HG03520 (cell line): Measurements from ENCODE around the gene MT2A.
"Not testable (repeated sequence)": the region's sequence is repeated elsewhere in the genome, so short reads cannot be mapped to it uniquely, and the experiment has no call there.

Source experiments
- ATAC-seq: cut with Tn5 transposase; IDR thresholded peaks from one replicate; pipeline ENCODE4 v1.9.1; 2021; ENCODE audit warnings: mild to moderate bottlenecking, moderate library complexity; ENCODE audit not compliant: unreplicated experiment

MT2A gene

GRCh38 chr16:56618138-56618537 is 9.8 kb downstream of the MT2A start:
- ATAC-seq: no peak

GRCh38 chr16:56620339-56620897 is 12.0 kb downstream of the MT2A start:
- ATAC-seq: no peak

GRCh38 chr16:56621665-56622445 is 13.5 kb downstream of the MT2A start:
- not testable (repeated sequence) for ATAC-seq

- ATAC-seq: not testable (repeated sequence)
Measured at GRCh38 chr16:56623184-56623583, 14.8 kb downstream of the MT2A start.

GRCh38 chr16:56623637-56624036 is 15.3 kb downstream of the MT2A start:
- no peak for ATAC-seq

- no peak for ATAC-seq
Measured at GRCh38 chr16:56625140-56625942, 17.0 kb downstream of the MT2A start, which contains the start of gene MT1E. Gene MT1E, plus strand, starts transcription at chr16:56625781. Its CDS starts 71 bp downstream, at chr16:56625852.

- ATAC-seq: no peak
Measured at GRCh38 chr16:56625943-56626654, 17.7 kb downstream of the MT2A start.

- ATAC-seq: no peak
Measured at GRCh38 chr16:56626685-56627084, 18.3 kb downstream of the MT2A start.

- no peak for ATAC-seq
Measured at GRCh38 chr16:56628486-56629350, 20.3 kb downstream of the MT2A start.

GRCh38 chr16:56629531-56629930 is 21.1 kb downstream of the MT2A start:
- ATAC-seq: no peak

- ATAC-seq: peak; percentile 85
Measured at GRCh38 chr16:56630134-56630533, 21.8 kb downstream of the MT2A start.

GRCh38 chr16:56631197-56631596 is 22.8 kb downstream of the MT2A start:
- no peak for ATAC-seq

- ATAC-seq: no peak
Measured at GRCh38 chr16:56631832-56632155, 23.4 kb downstream of the MT2A start.

- no peak for ATAC-seq
Measured at GRCh38 chr16:56632156-56632847, 23.9 kb downstream of the MT2A start, which contains the start of gene MT1M. Gene MT1M, plus strand, starts transcription at chr16:56632659. Its CDS starts 73 bp downstream, at chr16:56632732.

GRCh38 chr16:56632848-56633365 is 24.5 kb downstream of the MT2A start:
- no peak for ATAC-seq

- no peak for ATAC-seq
Measured at GRCh38 chr16:56633535-56633934, 25.2 kb downstream of the MT2A start.

GRCh38 chr16:56634715-56635440 is 26.5 kb downstream of the MT2A start:
- no peak for ATAC-seq

GRCh38 chr16:56635441-56635967 is 27.1 kb downstream of the MT2A start:
- no peak for ATAC-seq
